ENCODE results near the gene STOML2.
"Not testable (repeated sequence)": the region's sequence is repeated elsewhere in the genome, so short reads cannot be mapped to it uniquely, and the experiment has no call there.

STOML2 gene, protein sequence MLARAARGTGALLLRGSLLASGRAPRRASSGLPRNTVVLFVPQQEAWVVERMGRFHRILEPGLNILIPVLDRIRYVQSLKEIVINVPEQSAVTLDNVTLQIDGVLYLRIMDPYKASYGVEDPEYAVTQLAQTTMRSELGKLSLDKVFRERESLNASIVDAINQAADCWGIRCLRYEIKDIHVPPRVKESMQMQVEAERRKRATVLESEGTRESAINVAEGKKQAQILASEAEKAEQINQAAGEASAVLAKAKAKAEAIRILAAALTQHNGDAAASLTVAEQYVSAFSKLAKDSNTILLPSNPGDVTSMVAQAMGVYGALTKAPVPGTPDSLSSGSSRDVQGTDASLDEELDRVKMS

DNA sequence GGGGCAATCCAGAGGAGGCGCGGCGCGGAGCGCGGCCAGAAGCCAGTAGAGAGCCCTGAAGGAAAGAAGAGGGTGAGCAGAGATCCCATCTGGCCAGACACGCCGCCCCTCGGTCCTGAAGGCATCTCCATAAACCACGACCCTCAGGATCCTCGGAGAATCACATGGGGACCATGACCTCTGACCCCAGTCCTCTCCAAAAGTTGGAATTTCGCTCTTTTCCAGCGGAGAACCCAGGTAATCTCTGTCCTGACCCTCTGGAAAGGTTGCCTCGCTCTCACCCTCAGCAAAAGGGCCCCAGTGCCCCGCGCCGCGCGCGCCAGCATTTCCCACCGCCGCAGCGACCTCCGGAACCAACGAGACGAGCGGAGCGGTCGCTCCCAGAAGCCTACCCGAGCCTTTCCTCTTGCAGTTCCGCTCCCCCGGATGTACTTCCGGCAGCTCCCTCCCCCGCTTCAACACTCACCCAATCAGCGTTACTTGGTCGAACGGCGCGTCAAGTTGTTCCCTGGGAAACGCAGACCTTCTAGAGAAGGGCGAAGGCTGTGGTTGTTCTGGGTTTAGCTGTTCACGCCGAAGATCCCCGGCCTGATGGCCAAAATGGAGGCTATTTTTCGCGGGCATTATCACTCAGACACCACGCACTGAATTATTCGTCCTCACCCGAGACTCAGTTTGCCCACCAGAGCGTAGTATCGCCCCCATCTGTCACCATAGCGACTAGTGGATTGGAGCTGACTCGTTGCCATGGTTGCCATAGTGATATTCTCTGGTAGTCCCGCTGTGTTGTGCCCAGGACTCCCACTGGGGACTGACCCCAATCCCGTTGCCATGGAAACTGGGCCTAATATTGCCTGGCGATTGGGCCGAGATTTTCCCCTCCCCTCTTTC lies at the start of gene STOML2:
TSS of gene STOML2 (minus strand) at position 363 of the 891 bp plus-strand sequence. CDS start at position 326, 37 bp downstream.
- DNase-seq (ENCODE audit: low read depth) = peak; percentile 87

DNA sequence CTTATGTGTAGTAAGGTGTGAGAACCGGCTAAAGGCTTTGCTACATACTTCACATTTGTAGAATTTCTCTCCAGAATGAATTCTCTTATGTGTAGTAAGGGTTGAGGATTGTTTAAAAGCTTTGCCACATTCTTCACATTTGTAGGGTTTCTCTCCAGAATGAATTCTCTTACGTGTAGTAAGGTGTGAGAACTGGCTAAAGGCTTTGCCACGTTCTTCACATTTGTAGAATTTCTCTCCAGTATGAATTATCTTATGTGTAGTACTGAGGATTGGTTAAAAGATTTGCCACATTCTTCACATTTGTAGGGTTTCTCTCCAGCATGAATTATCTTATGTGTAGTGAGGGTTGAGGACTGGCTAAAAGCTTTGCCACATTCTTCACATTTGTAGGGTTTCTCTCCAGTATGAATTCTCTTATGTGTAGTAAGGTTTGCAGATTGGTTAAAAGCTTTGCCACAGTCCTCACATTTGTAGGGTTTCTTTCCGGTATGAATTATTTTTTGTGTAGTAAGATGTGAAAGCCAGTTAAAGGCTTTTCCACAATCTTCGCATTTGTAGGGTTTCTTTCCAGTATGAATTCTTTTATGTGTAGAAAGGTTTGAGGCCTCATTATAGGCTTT lies 45.1 kb upstream of the STOML2 start:
- not testable (repeated sequence) for DNase-seq (ENCODE audit: low read depth)

DNA sequence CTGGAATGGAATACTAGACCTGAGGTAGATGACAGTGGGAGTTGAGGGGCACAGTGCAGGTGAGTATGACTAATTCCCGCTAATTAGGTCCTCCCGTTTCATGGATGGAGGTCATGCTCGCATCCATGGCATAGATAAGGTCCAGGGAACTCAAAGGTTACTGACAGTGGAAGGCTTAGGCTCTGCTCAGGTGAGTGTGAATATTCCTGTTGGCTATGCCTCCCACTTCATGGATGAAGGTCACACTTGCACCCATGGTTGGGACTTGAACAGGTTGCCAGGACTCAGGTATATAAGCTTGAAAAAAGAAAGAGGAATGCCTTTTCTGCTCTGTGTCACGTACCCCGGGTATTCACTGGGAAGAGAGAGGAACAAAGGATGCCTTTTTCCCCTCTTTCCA lies 39.1 kb upstream of the STOML2 start:
- DNase-seq (ENCODE audit: low read depth) = no peak

DNA sequence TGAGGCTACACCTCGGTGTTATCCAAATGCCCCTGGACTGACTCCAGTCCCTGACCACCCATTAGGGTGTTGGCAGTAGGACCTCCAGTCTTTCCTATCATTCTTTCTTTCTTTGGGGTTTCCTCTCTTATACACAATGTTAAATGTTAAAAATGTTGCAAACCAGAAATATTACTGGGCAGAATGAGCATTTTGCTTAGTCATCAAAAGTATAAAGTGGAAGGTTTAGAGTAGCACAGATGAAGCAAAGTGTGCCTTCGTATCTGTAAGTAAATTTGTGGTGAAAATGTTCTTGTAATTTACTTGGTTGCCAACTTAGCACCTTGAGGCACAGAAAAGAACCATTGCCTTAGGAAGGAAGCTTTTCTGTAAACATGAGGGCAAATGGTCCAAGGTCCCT lies 37.2 kb upstream of the STOML2 start:
- DNase-seq (ENCODE audit: low read depth) = no peak

DNA sequence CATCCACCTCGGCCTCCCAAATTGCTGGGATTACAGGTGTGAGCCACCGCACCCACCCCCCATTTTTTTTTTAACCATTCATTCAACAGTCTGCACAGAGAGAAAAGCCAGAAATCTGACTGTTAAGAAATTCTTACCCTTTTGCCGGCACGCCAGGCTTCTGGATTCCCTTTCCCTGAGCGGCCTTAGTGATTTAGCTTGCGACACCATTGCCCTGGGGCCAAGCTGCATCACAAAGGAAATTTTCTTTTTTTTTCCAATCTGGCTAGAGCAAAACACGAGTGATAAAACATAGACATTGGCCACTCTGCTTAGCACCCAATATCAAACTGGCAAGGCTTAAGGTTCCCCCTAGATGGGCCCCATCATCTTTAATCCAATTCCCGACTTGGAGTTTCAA lies 33.9 kb upstream of the STOML2 start:
- DNase-seq (ENCODE audit: low read depth) = no peak

DNA sequence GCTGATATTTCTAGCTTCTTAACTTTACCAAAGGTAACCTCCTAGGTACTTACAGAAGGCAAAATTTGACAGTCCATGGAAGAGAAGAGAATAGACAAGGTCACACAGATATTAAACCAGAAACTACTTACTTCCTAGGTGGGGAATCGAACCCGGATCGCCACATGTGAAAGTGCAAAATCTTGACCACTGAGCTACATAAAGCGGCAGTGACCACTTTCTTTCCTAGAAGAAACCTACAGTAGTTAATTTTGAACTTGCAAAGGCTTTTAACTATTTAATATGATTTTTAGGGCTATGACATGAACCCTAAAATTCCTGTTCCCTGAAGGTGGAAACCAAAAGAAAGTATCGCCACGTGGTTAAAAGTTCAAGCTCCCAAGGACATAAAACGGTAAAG lies 33.1 kb upstream of the STOML2 start:
- no peak for DNase-seq (ENCODE audit: low read depth)

DNA sequence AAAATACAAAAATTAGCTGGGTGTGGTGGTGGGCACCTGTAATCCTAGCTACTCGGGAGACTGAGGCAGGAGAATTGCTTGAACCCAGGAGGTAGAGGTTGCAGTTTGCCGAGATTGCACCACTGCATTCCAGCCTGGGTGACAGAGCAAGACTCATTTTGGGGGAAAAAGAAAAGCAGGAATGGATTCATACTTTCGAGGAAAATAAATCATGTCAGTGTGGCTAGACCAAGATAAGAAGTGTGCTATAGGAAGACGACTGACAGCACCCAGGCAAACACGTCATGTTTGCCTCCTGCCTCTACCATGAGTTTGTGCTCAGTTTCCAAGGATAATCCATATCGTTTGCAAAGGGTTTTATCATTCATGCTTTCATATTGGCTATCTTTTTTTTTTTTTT lies 32.0 kb upstream of the STOML2 start:
- DNase-seq (ENCODE audit: low read depth) = no peak

DNA sequence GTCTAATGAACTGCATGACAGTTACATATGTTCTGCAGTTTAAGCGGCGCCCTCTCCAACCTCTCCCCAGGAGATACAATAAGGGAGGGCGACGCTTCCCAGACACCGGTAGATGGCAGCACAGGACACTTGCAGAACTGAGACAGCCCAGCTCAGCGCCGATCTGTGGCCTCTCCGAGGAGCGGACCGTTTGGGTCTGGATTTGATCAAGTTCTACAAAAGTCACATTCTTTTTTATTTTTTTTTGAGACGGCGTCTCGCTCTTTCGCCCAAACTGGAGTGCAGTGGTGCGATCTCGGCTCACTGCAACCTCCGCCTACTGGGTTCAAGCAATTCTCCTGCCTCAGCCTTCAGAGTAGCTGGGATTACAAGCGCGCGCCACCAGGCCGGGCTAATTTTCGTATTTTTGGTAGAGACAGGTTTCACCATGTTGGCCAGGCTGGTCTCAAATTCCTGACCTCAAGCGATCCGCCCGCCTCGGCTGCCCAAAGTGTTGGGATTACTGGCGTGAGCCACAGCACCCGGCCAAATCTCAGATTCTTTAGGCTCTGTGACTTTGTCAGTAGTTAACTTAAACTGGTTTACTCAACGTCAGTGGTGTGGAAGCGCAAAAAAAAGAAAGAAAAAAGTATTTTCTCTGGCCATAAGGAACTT lies 14.1 kb upstream of the STOML2 start:
- DNase-seq (ENCODE audit: low read depth) = peak; percentile 83

DNA sequence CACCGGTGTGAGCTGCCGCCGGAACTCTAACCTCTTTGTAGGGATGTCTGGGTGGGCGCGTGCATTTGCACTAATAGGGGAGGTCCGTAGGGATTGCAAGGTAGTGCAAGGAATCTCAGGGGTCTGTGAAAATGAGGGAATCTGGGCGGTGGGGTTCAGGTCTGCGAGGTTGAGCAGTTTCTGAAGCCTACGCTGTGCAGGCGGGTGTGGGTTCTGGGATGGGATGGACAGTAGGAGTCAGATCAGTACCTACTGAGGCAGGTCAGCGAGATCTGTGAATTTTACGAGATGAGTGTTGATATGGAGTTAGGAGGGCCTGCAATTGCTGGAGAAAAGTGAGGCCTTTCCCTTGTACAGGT lies 13.6 kb upstream of the STOML2 start:
- no peak for DNase-seq (ENCODE audit: low read depth)

DNA sequence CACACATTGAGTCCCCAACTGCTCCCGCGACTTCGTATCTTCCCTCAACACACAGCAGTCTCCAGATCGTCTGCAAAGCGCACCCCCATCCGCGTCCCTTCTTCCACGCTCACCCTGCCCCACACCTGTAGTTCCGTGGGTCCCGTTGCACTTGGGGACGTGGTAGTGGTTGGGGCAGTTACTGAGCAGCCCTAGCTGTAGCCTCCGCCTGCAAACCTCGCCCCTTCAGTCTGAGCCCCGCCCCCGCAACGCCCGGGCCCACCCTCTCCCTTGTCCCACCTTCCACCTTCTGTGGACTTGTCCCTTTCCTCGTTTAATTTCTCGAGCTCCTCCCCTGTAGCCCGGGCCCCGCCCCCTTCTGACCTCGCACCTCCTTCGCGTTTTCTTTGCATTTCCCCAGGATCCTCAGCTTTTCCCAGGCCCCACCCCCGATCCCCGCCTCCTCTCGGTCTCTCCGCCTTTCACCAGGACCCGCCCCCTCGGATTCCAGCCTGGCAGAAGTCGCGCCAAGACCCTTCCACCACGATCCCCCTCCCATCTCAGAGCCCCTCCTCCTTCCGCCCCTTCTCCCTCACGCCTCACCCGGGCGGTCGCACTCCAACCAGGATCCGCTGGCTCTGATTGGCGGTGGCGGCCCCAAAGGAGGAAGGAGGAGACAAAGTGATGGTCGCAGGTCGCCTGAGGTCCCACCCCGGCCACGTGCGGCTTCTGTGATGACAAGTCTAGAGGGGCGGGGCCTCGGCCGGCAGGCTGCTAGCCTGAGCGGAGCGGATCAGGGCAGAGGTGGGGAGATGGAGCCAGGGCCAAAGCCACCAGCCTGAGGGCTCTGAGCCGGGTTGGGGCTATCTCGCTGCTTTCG lies 13.0 kb upstream of the STOML2 start, which contains the start of gene ATOSB:
TSS of gene ATOSB (minus strand) at position 183 of the 859 bp plus-strand sequence. CDS start 7,588 bp downstream, outside the sequence.
- DNase-seq (ENCODE audit: low read depth) = peak; percentile 85

DNA sequence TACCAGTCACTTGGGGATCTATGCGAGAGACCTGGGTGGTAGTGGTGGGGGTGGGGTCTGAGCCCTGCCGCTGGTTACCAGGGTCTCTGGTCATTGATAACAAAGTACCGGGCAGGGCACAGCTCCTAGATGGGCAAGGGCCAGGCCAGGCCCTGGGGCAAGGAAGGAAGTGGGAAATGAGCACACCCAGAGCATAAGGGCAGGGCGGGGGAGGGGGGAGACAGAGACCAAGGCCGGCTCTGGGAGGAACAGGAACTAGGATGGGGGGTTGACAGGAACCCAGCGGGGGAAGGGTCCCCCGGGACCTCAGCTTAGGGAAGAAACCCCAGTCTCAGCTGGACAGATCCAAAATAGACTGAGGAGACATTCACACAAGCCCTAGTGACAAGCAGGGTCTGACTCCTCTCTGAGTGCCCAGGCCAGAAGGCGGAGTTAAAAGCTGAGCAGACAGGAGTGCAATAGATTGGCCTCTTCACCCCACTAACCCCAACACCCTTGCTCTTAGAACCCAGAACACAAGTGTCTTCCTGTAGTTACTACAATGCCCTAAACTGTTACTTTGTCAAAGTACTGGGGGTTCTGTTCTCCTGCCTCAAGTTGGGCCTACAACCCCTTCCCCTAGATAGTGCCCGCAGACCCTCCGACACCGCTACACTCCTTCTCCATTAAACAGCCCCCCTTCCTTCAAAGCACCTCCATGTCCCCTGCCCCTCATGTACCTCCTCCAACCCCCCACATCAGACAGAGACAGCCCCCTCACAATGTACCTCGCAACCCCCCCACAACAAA lies 12.1 kb upstream of the STOML2 start:
- DNase-seq (ENCODE audit: low read depth) = no peak

DNA sequence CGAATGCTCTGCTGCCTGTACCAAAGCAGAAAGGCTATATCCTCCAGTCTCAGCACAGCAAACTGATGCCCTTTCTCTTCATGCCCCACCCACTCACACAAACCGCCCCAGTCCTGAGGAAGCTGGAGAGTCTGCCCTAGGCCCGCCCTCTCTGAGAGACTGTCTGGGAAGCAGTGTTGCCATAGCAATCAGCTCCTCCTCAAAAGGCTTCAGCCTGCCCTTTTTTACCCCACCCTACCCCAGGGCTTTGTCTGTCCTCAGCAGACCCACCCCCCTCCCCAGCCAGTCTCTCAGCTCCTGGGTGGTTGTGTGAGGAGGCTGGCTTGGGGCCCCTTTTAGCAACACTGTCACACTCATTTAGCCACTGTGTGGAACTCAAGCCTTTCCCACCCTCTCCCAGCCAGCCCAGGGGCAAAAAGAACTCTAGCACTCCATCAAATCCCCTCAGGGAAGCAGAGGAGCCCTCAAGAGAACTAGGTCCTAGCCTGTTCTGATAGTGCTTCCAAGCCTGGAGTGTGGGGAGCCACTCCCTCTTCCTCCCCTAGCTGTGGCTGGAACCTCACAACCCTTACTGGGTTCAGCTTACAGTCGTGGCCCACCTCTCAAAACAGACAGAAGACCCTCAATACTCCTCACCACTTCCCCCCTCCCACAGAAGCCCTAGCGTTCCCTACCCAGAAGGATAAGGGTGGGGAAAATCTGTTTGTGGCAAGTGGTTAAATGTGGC lies 11.3 kb upstream of the STOML2 start:
- DNase-seq (ENCODE audit: low read depth) = no peak

DNA sequence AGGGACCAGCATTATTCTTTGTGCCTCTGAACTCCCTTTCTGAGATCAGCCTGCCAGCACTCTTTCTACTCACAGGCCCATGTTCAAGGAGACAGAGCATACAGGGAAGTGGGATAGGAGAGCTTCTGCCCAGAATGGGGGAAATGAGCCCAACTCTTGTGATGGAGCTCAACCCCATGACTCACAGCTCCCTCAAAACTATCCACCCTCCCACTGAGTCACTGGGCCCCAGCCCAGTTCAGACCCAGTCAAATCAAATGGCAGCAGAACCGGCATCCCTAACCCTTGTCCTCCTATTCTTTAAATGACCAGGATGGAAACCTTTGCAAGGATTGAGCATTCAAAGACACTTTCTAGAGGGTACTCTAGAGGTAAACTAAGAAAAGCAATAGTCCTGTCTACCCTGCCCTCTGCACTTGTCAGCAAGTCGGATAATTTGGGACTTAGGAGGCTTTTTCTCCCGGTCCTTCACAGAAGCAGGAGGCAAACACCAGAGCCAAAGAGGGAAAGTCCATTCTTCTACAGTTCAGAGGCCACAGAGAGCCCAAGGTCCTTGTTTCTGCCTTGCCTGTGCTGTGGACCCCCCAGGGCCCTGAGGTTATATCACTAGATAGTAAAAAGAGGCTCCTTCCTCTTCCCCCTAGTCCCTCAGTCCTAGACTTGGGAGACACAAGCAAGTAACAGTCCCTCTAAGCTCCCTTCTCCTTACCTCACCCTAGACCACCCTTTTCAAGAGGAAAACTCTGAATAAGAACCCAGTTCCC lies 9.5 kb upstream of the STOML2 start:
- no peak for DNase-seq (ENCODE audit: low read depth)

DNA sequence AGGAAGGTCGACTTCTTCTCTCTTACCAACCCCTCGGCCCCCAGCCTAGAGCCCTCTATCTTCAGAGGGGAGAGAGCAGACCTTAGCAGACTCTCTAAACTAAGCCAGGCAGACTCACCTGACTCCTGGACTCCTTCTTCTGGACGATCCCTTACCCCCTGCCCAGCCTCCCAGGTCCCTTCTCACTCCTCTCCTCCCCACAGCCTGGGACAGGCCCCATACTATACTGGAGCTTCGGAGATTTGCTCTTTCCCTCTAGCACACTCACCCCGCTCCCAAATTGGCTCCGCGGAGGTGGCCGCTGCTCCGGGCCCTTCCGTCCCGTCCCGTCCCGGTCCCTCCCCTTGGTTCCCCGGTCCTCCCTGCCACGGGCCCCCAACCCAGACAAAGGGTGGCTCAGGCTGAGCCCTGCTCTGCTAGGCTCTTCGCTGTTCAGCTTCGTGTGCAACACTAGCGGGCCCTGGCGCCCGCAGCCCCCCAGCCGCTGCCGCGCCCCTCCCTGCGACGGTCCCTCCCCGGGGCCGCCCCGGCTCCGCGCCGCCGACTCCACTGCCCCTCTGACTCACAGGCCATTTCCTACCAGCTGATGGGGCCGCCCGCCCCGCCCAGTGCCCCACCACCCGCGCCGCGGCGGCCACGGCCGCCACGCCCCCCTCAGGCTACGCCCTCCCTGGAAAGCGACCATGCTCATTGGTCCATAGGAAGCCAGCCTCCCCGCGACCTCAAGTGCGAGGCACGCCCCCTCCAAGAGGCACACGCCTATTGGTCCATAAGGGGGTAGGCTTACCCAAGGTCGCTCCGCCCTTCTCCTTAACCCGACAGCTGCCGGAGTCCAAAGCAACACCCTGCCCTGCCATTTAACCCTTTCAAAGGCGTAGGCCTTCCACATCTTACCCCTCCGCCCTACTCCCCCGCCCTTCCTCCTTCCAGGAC lies 8.3 kb upstream of the STOML2 start:
- DNase-seq (ENCODE audit: low read depth) = peak; percentile 91

DNA sequence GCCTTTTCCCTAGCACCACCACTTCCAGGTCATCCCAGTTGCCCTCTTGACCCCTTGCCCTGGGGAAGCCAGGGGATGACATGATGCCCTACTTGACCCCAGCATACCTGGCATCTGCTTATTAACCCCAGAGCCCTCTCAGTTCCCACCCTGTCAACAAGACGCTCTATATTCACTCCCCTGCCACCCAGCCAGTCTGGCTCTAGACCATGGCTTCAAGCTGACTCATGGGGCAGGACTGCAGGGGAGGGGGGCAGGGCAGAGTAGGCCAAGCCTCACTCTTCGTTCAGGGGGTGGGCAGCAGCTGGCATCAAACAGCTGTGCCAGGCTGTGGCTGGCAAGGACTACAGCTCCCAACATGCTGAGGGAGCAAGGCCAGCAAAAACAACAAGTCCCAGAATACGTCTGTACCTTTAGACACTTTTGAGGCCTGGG lies 7.4 kb upstream of the STOML2 start:
- no peak for DNase-seq (ENCODE audit: low read depth)

DNA sequence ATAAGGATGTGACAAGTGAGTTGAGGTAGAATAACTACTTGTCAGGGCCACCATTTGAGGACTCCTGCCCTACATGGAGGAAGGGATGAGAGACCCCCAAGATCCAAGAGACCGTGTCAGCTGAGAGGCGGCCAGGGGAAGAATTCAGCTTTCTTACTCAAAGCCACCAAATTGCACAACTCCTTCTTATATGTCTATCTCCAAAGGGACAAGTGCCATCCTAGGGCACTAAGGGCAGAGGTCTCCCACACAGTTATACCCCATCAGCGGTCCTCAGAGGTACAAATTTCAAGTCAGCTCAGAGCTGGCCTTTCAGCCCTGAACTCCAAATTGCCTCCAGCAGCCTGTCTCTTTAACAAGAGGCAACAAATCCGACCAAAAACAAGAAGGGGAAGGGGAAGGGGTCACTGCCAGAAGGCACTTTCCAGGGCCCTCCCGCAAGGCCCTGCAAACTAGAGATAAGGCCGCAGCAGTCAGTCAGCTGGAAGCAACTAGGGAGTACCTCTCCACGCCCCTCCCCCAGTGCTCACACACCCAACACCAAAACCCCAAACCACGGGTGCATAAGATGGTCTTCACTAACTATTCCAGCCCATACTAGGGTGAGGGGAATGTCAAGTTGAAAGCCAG lies 6.1 kb upstream of the STOML2 start:
- DNase-seq (ENCODE audit: low read depth) = no peak

DNA sequence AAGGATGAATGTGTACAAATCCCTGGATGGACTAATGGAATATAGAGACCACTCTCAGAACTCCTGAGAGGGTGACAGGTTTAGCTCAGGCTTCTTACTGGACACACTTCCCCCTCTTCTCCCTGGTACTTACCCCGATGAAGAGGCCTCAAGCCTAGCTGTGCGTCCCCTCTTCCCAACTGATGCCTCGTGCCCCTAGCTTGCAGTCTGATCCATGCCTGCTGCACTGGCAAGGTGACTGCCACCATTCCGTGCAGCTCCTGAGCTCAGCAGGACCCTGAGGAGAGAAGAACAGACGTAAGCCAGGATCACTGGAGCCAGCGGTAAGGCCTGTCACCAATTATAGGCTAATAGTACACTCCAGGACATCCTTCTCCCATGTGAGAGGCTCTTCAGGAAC lies 5.5 kb upstream of the STOML2 start:
- DNase-seq (ENCODE audit: low read depth) = no peak

Data from stimulated activated CD8-positive, alpha-beta memory T cell treated with anti-CD3 and anti-CD28 coated beads, Interleukin-12 subunit alpha, Interleukin-12 subunit beta, amount 100 ng/mL, for 1 hour (primary cell).